COLO829 (cell line): ENCODE measurements around the gene TEX22.
"Not testable (repeated sequence)": the region's sequence is repeated elsewhere in the genome, so short reads cannot be mapped to it uniquely, and the experiment has no call there.

Experiments
- DNase-seq: peaks from one replicate; pipeline ENCODE4 v3.0.0; 2012; ENCODE audit warnings: low spot score

Gene TEX22

GRCh38 chr14:105398044-105398725 lies at the start of gene TEX22:
TSS of gene TEX22 (plus strand) at chr14:105398538. CDS start at chr14:105399341, 803 bp downstream.
- DNase-seq, result peak; percentile 66

- DNase-seq, result no peak
Observed at GRCh38 chr14:105348945-105349699, 49.2 kb upstream of the TEX22 start.

GRCh38 chr14:105349992-105350391 lies 48.3 kb upstream of the TEX22 start:
- no peak for DNase-seq

- DNase-seq, result no peak
Observed at GRCh38 chr14:105350450-105351244, 47.7 kb upstream of the TEX22 start.

- DNase-seq, result no peak
Observed at GRCh38 chr14:105351410-105351809, 46.9 kb upstream of the TEX22 start.

GRCh38 chr14:105351920-105352851 lies 46.2 kb upstream of the TEX22 start:
- peak; percentile 90 for DNase-seq

GRCh38 chr14:105353136-105353535 lies 45.2 kb upstream of the TEX22 start:
- no peak for DNase-seq

- no peak for DNase-seq
Observed at GRCh38 chr14:105354541-105354940, 43.8 kb upstream of the TEX22 start.

GRCh38 chr14:105355049-105355575 lies 43.2 kb upstream of the TEX22 start:
- DNase-seq, result no peak

GRCh38 chr14:105355850-105356604 lies 42.3 kb upstream of the TEX22 start:
- DNase-seq, result no peak

GRCh38 chr14:105356927-105357326 lies 41.4 kb upstream of the TEX22 start:
- no peak for DNase-seq

GRCh38 chr14:105357626-105358025 lies 40.7 kb upstream of the TEX22 start:
- no peak for DNase-seq

GRCh38 chr14:105358140-105358846 lies 40.0 kb upstream of the TEX22 start:
- no peak for DNase-seq

- no peak for DNase-seq
Observed at GRCh38 chr14:105358943-105359342, 39.4 kb upstream of the TEX22 start.

- not testable (repeated sequence) for DNase-seq
Observed at GRCh38 chr14:105361412-105361811, 36.9 kb upstream of the TEX22 start.

- peak; percentile 48 for DNase-seq
Observed at GRCh38 chr14:105363847-105364708, 34.3 kb upstream of the TEX22 start.

- no peak for DNase-seq
Observed at GRCh38 chr14:105365101-105365500, 33.2 kb upstream of the TEX22 start.

- DNase-seq, result no peak
Observed at GRCh38 chr14:105365681-105366080, 32.7 kb upstream of the TEX22 start.
